Keratinocyte (primary cell): ENCODE measurements around the gene EGR4. TPM values are rescaled to one million over a fixed set of nuclear protein-coding genes. Genes with fewer than 3 reads are reported as not detected.

Source experiments
- DNase-seq: peaks from one replicate; pipeline ENCODE4 v3.0.0-alpha.2; 2011; ENCODE audit warnings: low read depth, missing footprints, low spot score
- FAIRE-seq: peaks from 2 replicates; lab custom pipeline; 2011; peaks lifted over from hg19 to GRCh38; lab: Jason Lieb, UNC
- H2AFZ ChIP-seq: 2 replicates; pipeline ENCODE4 v1.6.0; 2012; ENCODE audit warnings: low read length, control low read depth, inconsistent platforms; ENCODE audit not compliant: control insufficient read depth
- H3K27ac ChIP-seq: 2 replicates; pipeline ENCODE4 v1.5.1; 2011; ENCODE audit warnings: low read length; ENCODE audit not compliant: control insufficient read depth, insufficient read depth
- H3K27me3 ChIP-seq: 3 replicates; pipeline ENCODE4 v1.6.0; 2011; ENCODE audit warnings: low read length; ENCODE audit not compliant: control insufficient read depth, insufficient read depth; ENCODE audit errors: extremely low read depth
- H3K36me3 ChIP-seq, 2 experiments: 2 replicates in 1 of 2; 3 replicates in 1 of 2; pipeline ENCODE4 v1.5.1; 2011; ENCODE audit warnings: low read length in 2 of 2, mild to moderate bottlenecking in 1 of 2; ENCODE audit not compliant: control insufficient read depth in 2 of 2, insufficient read depth in 2 of 2; ENCODE audit errors: extremely low read depth in 1 of 2
- H3K4me1 ChIP-seq: 3 replicates; pipeline ENCODE4 v1.5.1; 2011; ENCODE audit warnings: low read length; ENCODE audit not compliant: control insufficient read depth, insufficient read depth; ENCODE audit errors: extremely low read depth
- H3K4me2 ChIP-seq: 3 replicates; pipeline ENCODE4 v1.6.0; 2011; ENCODE audit warnings: low read depth, low read length; ENCODE audit not compliant: control insufficient read depth, insufficient read depth; ENCODE audit errors: extremely low read depth
- H3K4me3 ChIP-seq, 3 experiments: fragments of 200-600 bp in 1 of 3; sonication (generic) in 1 of 3; 2 replicates in 2 of 3; 3 replicates in 1 of 3; pipeline ENCODE4 v1.5.1; 2011 to 2016; ENCODE audit warnings: low read length in 3 of 3, mild to moderate bottlenecking in 3 of 3, control low read depth in 2 of 3, inconsistent platforms in 1 of 3, low read depth in 1 of 3, mixed read lengths in 1 of 3, mixed run types in 1 of 3, moderate library complexity in 1 of 3; ENCODE audit not compliant: control insufficient read depth in 2 of 3, insufficient read depth in 2 of 3; ENCODE audit errors: extremely low read depth in 1 of 3
- H3K79me2 ChIP-seq: 2 replicates; pipeline ENCODE4 v1.6.0; 2012; ENCODE audit warnings: low read length; ENCODE audit not compliant: control insufficient read depth, insufficient read depth
- H3K9ac ChIP-seq: 3 replicates; pipeline ENCODE4 v1.6.0; 2011; ENCODE audit warnings: low read length; ENCODE audit not compliant: control insufficient read depth, insufficient read depth; ENCODE audit errors: extremely low read depth
- H3K9me1 ChIP-seq: 3 replicates; pipeline ENCODE4 v1.6.0; 2011; ENCODE audit warnings: low read length; ENCODE audit not compliant: control insufficient read depth, insufficient read depth; ENCODE audit errors: extremely low read depth
- H3K9me3 ChIP-seq: 2 replicates; pipeline ENCODE4 v1.5.1; 2012; ENCODE audit warnings: low read depth, low read length; ENCODE audit not compliant: control insufficient read depth
- H4K20me1 ChIP-seq: 3 replicates; pipeline ENCODE4 v1.6.0; 2011; ENCODE audit warnings: low read length; ENCODE audit not compliant: control insufficient read depth, insufficient read depth; ENCODE audit errors: extremely low read depth
- EZH2 ChIP-seq: IDR thresholded peaks from one replicate; pipeline ENCODE4 v1.6.1; 2012; ENCODE audit warnings: inconsistent platforms, mild to moderate bottlenecking, low read length, moderate library complexity
- dilution Hi-C: fragments of 300-500 bp; cut with MboI; formaldehyde crosslinking; loops from one replicate; pipeline ENCODE4 v1.7.0; 2020; ENCODE audit warnings: low sequenced_read_pairs; ENCODE audit not compliant: extremely low pct_ligation_motif_present
- polyA plus RNA-seq, 5 experiments: library from polyadenylated mRNA; depleted of rRNA in 3 of 5; stranded (reverse) in 3 of 5; stranded (forward) in 1 of 5; unstranded in 1 of 5; fragments of >200 nt; gene quantifications; 1 replicate in 1 of 5; 2 replicates in 3 of 5; 3 replicates in 1 of 5; pipeline versions ENCODE4 v1.2.1 to v1.2.3, GENCODE V29; 2011 to 2012; ENCODE audit warnings: missing spikeins in 2 of 5, low read depth in 1 of 5, low replicate concordance in 1 of 5
- TF ChIP-seq, protein P1 (sequence below), 3 experiments: IDR thresholded peaks in 1 of 3; conservative IDR thresholded peaks in 1 of 3; optimal IDR thresholded peaks in 1 of 3; 2 replicates in 2 of 3; 3 replicates in 1 of 3; pipeline versions ENCODE3 to v1.5.1; 2011; ENCODE audit warnings: low read length in 3 of 3, mild to moderate bottlenecking in 3 of 3, moderate library complexity in 2 of 3, control low read depth in 1 of 3, inconsistent platforms in 1 of 3; ENCODE audit not compliant: insufficient read depth in 2 of 3; ENCODE audit errors: extremely low read depth in 1 of 3

The EGR4 gene
- polyA plus RNA-seq, 1 donor (not counting 4 experiments of a cell fraction or from before 2014, with no cell fraction given), result not detected

DNA sequence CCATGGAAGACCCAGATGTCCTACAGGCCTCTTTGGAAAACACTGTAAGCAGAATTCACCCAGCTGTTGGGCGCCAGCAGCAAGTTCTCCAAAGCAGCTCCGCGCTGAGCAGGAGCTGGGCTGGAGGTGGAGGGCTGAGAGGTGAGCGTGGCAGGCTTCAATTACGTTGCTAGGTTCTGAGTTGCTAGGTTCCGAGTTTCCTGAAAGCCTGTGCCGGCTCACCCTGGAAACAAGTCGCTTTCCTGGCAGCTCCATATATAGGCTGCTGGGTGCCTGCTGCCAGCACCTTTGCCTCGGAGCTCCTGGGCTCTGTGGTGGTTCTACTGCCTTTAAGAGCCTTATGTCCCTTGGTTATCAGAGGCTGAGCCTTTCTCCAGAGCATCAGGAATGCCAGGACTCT lies 14.4 kb upstream of the EGR4 start:
- DNase-seq (no peak), FAIRE-seq (no peak)
- Histone ChIP-seq H3K27ac (no peak overlapping the region), H3K4me3 (no peak overlapping the region), H3K9ac (no peak overlapping the region), H3K9me3 (no peaks in the 10 kb centered on the region), H3K4me2 (no peak overlapping the region), H3K9me1 (no peaks in the 10 kb centered on the region), H3K36me3 (no peaks in the 10 kb centered on the region), H3K79me2 (no peaks in the 10 kb centered on the region), H3K4me1 (no peaks in the 10 kb centered on the region), H4K20me1 (no peaks in the 10 kb centered on the region), H3K27me3 (peaks cover 15% of the 10 kb centered on the region), H2AFZ (no peak overlapping the region)
- dilution Hi-C loops, result no loop called here
- TF ChIP-seq, protein P1, sequence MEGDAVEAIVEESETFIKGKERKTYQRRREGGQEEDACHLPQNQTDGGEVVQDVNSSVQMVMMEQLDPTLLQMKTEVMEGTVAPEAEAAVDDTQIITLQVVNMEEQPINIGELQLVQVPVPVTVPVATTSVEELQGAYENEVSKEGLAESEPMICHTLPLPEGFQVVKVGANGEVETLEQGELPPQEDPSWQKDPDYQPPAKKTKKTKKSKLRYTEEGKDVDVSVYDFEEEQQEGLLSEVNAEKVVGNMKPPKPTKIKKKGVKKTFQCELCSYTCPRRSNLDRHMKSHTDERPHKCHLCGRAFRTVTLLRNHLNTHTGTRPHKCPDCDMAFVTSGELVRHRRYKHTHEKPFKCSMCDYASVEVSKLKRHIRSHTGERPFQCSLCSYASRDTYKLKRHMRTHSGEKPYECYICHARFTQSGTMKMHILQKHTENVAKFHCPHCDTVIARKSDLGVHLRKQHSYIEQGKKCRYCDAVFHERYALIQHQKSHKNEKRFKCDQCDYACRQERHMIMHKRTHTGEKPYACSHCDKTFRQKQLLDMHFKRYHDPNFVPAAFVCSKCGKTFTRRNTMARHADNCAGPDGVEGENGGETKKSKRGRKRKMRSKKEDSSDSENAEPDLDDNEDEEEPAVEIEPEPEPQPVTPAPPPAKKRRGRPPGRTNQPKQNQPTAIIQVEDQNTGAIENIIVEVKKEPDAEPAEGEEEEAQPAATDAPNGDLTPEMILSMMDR (optimal IDR thresholded peaks at IDR 0.05 in 1 of 3, IDR thresholded peaks at IDR 0.05 in 1 of 3, conservative IDR thresholded peaks at IDR 0.05 in 1 of 3; ENCODE audit: extremely low read depth in 1 of 3, insufficient read depth in 2 of 3, low read length in 3 of 3), result no peak
- no peak for TF ChIP-seq EZH2

DNA sequence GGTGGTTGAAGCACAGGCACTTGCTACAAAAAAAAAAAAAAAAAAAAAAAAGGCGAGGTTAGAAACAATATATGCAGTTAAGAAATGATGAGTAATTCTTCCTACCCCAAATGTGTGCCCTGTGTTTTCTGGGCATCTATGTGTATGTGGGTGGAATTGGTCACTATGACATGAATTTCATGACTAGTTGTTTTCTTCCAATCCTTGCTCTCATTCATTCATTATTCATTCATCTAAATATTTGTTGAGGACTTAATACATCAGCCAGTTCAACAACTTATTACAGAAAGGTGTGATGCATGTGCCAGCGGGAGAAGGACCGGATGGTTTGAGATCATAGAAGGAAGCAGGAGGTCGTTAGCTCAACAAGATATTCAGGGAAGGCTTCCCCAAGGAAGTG lies 8.3 kb upstream of the EGR4 start:
- Histone ChIP-seq H3K27ac (no peak overlapping the region), H4K20me1 (no peaks in the 10 kb centered on the region), H3K4me1 (no peaks in the 10 kb centered on the region), H3K9me3 (no peaks in the 10 kb centered on the region), H3K4me2 (no peak overlapping the region), H3K27me3 (peaks cover 20% of the 10 kb centered on the region), H3K79me2 (no peaks in the 10 kb centered on the region), H3K36me3 (no peaks in the 10 kb centered on the region), H2AFZ (no peak overlapping the region), H3K9ac (no peak overlapping the region), H3K4me3 (no peak overlapping the region), H3K9me1 (no peaks in the 10 kb centered on the region)
- TF ChIP-seq, protein P1 (optimal IDR thresholded peaks at IDR 0.05 in 1 of 3, IDR thresholded peaks at IDR 0.05 in 1 of 3, conservative IDR thresholded peaks at IDR 0.05 in 1 of 3; ENCODE audit: extremely low read depth in 1 of 3, insufficient read depth in 2 of 3, low read length in 3 of 3), result no peak
- TF ChIP-seq EZH2, result no peak
- dilution Hi-C loops, result no loop called here
- DNase-seq, result no peak
- no peak for FAIRE-seq
